Ascending aorta (tissue), 2 donors: ENCODE results near the gene DARS1. TPM values are rescaled to one million over a fixed set of nuclear protein-coding genes. Genes with fewer than 3 reads are reported as not detected.

Source experiments
- DNase-seq, 2 donors: peaks; one replicate each; pipeline ENCODE4 v3.0.0-alpha.2; 2019; ENCODE audit warnings: low spot score in 2 of 2
- H3K27ac ChIP-seq, 2 donors: fragments of 200-600 bp; sonication (generic); one replicate each; pipeline ENCODE4 v1.5.1; 2016 to 2017; ENCODE audit warnings: mild to moderate bottlenecking in 1 of 2
- H3K27me3 ChIP-seq: fragments of 200-600 bp; sonication (generic); one replicate; pipeline ENCODE4 v1.5.1; 2017
- H3K36me3 ChIP-seq, 2 donors: fragments of 200-600 bp; sonication (generic); one replicate each; pipeline ENCODE4 v1.5.1; 2016
- H3K4me1 ChIP-seq, 2 donors: fragments of 200-600 bp; sonication (generic); one replicate each; pipeline ENCODE4 v1.5.1; 2016 to 2017; ENCODE audit warnings: mild to moderate bottlenecking in 1 of 2
- H3K4me3 ChIP-seq, 2 donors: fragments of 200-600 bp; sonication (generic); one replicate each; pipeline ENCODE4 v1.5.1; 2016 to 2017; ENCODE audit warnings: mild to moderate bottlenecking in 1 of 2
- H3K9me3 ChIP-seq, 2 donors: fragments of 200-600 bp; sonication (generic); one replicate each; pipeline ENCODE4 v1.5.1; 2016
- intact Hi-C: fragments of 100-400 bp; cut with DNase I; formaldehyde crosslinking; loops from one replicate; pipeline ENCODE4 v1.15.1; 2023
- total RNA-seq: library from RNA; depleted of rRNA; stranded (reverse); fragments of >200 nt; gene quantifications from one replicate; pipeline ENCODE4 v1.1.0, GENCODE V29; 2016
- TF ChIP-seq, protein P1 (sequence below), 3 experiments: fragments of 200-600 bp in 2 of 3; fragments of 450-650 bp in 1 of 3; sonication (generic) in 2 of 3; IDR thresholded peaks; one replicate each; pipeline ENCODE4 v1.5.1; 2016 to 2019; ENCODE audit warnings: antibody characterized with exemption in 3 of 3, mild to moderate bottlenecking in 1 of 3, moderate library complexity in 1 of 3

Gene DARS1
- total RNA-seq, 1 donor from 2014 or later, result 11.6 TPM

DNA sequence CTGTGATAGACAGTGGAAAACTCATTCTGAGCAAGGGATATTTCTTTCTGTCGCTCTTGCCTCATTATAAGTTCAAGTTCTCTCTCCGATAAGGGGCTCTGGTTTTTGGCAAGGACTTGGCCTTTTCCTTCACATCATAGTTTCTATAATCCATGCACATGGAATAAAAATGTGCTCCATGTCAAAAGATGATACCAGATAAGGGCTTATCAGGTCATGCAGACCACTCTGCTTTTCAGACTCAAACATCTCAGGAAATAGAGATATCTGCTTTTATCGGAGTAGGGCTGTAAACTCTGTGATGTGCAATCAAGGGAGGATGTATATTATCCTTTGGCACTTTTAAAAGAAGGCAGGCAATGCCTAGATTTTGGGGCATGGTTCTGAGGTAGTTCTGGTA lies 45.0 kb upstream of the DARS1 start:
- intact Hi-C loops, result no loop called here
- Histone ChIP-seq H3K4me1 (no peaks in the 10 kb centered on the region), H3K36me3 (no peaks in the 10 kb centered on the region), H3K9me3 (no peaks in the 10 kb centered on the region), H3K27me3 (no peaks in the 10 kb centered on the region), H3K4me3 (no peak overlapping the region), H3K27ac (no peak overlapping the region)
- TF ChIP-seq, protein P1, sequence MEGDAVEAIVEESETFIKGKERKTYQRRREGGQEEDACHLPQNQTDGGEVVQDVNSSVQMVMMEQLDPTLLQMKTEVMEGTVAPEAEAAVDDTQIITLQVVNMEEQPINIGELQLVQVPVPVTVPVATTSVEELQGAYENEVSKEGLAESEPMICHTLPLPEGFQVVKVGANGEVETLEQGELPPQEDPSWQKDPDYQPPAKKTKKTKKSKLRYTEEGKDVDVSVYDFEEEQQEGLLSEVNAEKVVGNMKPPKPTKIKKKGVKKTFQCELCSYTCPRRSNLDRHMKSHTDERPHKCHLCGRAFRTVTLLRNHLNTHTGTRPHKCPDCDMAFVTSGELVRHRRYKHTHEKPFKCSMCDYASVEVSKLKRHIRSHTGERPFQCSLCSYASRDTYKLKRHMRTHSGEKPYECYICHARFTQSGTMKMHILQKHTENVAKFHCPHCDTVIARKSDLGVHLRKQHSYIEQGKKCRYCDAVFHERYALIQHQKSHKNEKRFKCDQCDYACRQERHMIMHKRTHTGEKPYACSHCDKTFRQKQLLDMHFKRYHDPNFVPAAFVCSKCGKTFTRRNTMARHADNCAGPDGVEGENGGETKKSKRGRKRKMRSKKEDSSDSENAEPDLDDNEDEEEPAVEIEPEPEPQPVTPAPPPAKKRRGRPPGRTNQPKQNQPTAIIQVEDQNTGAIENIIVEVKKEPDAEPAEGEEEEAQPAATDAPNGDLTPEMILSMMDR (IDR thresholded peaks at IDR 0.05), result no peak
- no peak for DNase-seq

DNA sequence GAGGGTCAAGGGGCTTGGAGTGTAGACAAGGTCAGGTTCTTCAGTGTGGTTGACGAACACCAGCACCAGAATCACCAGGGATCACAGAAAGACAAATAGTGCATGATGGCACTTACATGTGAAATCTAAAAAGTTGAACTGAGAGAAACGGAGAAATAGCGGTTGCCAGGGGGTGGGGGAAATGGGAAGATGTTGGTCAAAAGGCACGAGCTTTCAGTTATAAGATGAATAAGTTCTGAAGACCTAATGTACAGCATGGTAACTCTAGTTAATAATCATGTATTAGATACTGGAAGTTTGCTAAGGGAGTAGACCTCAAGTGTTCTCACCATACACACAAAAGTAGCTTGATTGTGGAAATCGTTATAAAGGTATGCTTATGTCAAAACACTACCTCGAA lies 43.7 kb upstream of the DARS1 start:
- intact Hi-C loops, result no loop called here
- no peaks in the 10 kb centered on the region for H3K27me3 ChIP-seq
- H3K9me3 ChIP-seq, result no peaks in the 10 kb centered on the region
- no peak overlapping the region for H3K27ac ChIP-seq
- no peaks in the 10 kb centered on the region for H3K36me3 ChIP-seq
- TF ChIP-seq, protein P1 (IDR thresholded peaks at IDR 0.05), result no peak
- H3K4me1 ChIP-seq, result no peaks in the 10 kb centered on the region
- no peak for DNase-seq
- H3K4me3 ChIP-seq, result no peak overlapping the region

DNA sequence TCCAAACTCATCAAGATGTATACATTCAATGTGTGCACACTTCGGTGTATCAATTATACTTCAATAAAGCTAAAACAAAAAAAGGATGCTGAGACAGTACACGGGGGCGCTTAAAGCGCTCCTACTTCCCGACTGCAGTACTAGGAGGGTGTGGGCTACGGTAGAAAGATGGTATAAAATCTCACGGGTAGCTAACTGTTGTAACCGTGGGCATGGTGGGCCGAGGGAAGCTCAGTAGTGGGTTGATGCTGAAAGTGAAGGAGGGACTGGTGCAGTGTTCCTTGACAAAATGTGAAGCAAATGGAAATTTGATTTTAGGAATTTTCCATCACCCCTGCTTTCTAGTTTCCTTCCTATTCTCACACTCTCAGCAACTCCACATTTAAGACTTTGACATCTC lies 42.6 kb upstream of the DARS1 start:
- H3K27ac ChIP-seq, result no peak overlapping the region
- no peaks in the 10 kb centered on the region for H3K9me3 ChIP-seq
- TF ChIP-seq, protein P1 (IDR thresholded peaks at IDR 0.05), result no peak
- intact Hi-C loops, result no loop called here
- no peak for DNase-seq
- no peaks in the 10 kb centered on the region for H3K4me1 ChIP-seq
- no peaks in the 10 kb centered on the region for H3K36me3 ChIP-seq
- no peak overlapping the region for H3K4me3 ChIP-seq
- no peaks in the 10 kb centered on the region for H3K27me3 ChIP-seq

DNA sequence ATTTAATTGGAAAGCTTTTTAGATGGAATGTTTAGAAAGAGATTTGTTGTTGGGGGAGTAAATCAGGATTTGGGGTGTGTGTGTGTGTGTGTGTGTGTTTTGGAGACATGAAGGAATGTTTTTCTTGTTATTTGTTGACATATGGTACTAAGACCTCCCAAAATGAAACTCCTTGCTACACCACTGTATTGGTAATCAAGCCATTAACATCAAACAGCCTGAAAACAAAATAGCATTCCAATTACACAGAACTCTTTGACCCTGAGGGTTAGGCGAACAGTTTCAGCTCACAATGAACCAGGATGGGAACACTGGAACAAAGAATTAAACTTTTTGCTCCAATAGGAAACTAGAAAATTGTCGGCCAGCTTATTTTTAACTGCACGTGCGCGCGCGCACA lies 41.7 kb upstream of the DARS1 start:
- no peak for DNase-seq
- intact Hi-C loops, result no loop called here
- no peaks in the 10 kb centered on the region for H3K27me3 ChIP-seq
- H3K9me3 ChIP-seq, result no peaks in the 10 kb centered on the region
- TF ChIP-seq, protein P1 (IDR thresholded peaks at IDR 0.05), result no peak
- H3K4me3 ChIP-seq, result no peak overlapping the region
- no peak overlapping the region for H3K27ac ChIP-seq
- no peaks in the 10 kb centered on the region for H3K36me3 ChIP-seq
- H3K4me1 ChIP-seq, result no peaks in the 10 kb centered on the region

DNA sequence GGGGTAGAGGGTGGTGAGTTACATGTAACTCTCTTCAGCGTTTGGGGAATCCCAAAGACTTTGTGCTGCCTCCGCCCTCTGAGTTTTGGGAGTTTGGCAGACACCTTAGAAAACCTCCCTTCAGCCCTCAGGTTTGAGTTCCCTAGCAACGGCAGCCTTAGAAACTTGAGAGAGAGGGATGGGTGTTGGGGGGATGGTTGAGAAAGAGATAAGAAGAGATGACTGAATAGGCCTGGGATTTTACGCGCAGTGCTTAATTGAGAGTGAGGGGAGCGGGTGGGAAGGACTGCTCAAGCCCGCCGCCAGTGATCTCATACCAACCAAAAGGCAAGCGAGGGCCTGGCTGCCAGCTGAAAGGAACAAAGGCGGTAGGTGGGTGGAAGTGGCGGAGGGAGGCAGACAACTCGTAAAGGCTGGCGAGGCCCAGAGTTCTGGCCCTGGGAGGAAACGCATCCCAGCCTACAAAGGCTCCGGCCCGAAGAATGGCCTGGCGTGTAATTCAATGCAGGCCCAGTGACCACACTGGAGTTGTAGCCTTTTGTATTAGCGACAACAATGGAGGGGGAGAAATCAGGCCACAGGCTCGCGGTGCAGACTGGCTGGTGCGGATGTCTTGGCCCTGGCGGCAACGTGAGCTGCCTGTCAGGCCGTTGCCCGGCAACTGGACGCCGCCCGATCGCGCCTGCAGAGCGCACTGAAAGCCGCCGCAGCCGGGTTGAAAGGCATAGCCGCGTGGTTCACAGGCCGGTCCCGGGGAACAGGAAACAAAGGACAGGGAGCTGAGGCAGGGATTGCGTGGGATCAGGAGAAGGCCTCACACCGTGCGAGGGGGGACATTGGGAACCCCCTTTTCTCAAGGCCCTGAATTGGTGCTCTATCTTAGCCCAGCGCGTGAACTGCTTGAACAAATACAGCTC lies 39.9 kb upstream of the DARS1 start:
- Histone ChIP-seq H3K36me3 (no peaks in the 10 kb centered on the region), H3K9me3 (no peaks in the 10 kb centered on the region), H3K27me3 (no peaks in the 10 kb centered on the region), H3K27ac (no peak overlapping the region), H3K4me3 (peak overlapping the region in 1 of 2 donors; percentile 25), H3K4me1 (no peaks in the 10 kb centered on the region)
- no peak for DNase-seq
- intact Hi-C loops, result no loop called here
- TF ChIP-seq, protein P1 (IDR thresholded peaks at IDR 0.05), result no peak
